NOMO-1 treated with DMSO at 0.1 percent for 48 hours (cell line): ENCODE results near the gene PSG3.
"Not testable (repeated sequence)": the region's sequence is repeated elsewhere in the genome, so short reads cannot be mapped to it uniquely, and the experiment has no call there.

Source experiments
- DNase-seq: peaks from one replicate; lab custom pipeline; 2025; ENCODE audit not compliant: unreplicated experiment; lab: John Stamatoyannopoulos, UW

The PSG3 gene

DNA sequence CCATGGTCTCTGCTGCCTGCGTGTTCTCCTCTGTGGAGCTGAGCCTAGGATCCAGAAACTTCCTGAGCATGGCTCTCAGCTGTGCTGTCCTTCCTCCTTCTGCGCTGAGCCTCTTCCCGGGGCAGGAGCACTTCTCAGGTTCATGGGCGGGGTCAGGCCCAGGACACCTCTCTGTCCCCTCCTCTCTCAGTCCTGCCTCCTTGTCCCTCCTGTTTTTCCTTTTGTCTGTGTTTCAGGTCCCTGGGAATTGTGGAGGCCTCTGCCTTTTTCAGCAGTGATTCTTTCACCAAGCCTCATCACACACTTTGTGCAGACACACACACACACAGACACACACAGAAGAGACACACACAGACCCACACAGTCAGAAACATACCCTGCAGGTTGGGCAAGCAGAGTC is at the start of gene PSG3:
Gene PSG3 (minus strand): TSS at position 101 of the 400 bp plus-strand sequence. CDS start 97 bp downstream, at position 4.
- not testable (repeated sequence) for DNase-seq

DNA sequence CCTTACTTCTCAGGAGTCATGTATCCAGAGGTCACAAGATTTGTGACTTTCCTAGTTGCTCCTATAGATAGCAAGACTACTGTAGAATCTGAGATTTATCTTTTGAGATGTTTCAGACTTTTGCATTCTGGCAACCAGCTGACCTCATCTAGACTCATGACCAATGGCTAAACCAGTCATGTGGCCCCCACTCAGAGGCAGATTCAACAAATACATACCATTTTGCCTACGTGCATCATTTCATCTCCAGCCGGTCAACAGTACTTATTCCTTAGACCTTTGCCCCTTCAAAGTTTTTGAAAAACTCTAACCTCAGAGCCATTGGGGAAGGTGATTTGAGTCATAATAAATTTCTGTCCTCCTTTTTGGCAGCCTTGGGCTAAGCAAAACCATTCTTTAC is 48.5 kb upstream of the PSG3 start:
- DNase-seq = not testable (repeated sequence)

DNA sequence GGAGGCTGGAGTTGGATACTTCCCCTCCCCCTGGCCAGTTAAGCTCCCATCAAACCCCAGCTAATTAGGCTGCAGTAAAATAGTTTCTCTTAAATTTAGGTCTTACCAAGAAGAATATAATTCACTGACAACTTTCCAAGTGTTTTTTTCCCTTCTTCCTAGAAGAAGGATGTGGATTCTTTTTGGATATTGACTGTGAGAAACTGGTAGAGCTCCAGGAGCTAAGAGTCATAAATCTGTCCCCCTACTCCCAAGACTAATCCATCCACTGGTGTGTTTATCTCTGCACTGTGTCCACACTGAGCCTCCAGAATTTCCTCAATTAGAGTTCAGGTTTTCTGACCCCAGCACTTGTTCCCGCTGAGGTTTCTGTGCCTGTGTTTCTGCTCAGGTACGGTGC is 47.5 kb upstream of the PSG3 start:
- DNase-seq = not testable (repeated sequence)

DNA sequence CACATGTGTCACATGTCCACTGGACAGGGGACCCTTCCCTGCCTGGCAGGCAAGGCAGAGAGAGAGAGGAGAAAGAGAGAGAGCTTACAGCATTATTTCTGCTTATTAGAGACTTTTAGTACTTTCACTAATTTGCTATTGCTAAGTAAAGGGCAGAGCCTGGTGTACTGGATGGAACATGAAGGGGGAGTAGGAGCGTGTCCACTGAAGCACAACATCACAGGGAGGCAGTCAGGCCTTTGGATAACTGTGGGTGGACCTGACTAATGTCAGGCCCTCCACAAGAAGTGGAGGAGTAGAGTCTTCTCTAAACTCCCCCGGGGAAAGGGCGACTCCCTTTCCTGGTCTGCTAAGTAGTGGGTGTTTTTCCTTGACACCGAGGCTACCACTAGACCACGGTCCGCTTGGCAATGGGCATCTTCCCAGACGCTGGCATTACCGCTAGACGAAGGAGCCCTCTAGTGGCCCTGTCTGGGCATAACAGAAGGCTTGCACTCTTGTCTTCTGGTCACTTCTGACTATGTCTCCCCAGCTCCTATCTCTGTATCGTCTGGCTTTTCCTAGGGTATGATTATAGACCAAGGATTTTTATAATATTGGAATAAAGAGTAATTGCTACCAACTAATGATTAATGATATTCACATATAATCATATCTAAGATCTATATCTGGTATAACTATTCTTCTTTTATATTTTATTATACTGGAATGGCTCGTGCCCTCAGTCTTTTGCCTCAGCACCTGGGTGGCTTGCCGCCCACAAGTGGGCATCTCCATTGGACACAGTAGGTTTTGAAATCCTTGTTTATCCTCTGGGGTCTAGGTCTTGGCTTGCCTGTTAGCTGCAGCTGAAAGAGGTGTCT is 36.7 kb upstream of the PSG3 start:
- DNase-seq = peak; percentile 17

DNA sequence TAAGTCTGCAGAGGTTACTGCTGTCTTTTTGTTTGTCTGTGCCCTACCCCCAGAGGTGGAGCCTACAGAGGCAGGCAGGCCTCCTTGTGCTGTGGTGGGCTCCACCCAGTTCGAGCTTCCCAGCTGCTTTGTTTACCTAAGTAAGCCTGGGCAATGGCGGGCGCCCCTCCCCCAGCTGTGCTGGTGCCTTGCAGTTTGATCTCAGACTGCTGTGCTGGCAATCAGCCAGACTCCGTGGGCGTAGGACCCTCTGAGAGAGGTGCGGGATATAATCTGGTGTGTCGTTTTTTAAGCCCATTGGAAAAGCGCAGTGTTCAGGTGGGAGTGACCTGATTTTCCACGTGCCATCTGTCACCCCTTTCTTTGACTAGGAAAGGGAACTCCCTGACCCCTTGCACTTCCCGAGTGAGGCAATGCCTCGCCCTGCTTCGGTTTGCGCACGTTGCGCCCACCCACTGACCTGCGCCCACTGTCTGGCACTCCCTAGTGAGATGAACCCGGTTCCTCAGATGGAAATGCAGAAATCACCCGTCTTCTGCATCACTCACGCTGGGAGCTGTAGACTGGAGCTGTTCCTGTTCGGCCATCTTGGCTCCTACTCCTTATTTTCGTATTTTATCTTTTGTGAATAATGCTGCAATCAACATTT is 34.4 kb upstream of the PSG3 start:
- DNase-seq = not testable (repeated sequence)

DNA sequence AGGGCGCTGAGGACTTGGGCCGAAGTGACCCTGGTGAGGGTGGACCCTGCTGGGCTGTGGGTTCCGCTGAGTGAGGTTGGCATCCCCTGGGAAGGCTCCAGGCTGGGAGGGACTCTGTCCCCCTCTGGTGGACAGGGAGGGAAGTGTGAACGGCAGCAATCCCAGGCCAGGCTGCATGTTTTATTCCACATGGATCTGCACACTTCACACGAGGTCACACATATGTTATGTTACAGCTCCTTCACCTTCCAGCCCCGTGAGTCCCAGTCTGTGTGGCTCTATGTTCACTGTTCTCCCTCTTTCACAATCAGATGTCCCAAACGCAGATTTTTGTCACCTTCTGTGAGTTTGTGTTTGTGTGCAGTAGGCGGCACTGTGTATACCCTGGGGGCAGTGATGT is 27.0 kb upstream of the PSG3 start:
- DNase-seq = not testable (repeated sequence)

- DNase-seq = not testable (repeated sequence)
Observed at GRCh38 chr19:42766871-42767270, 26.6 kb upstream of the PSG3 start.

GRCh38 chr19:42764836-42765235 is 24.6 kb upstream of the PSG3 start:
- no peak for DNase-seq

GRCh38 chr19:42762789-42763188 is 22.5 kb upstream of the PSG3 start:
- DNase-seq = no peak

DNA sequence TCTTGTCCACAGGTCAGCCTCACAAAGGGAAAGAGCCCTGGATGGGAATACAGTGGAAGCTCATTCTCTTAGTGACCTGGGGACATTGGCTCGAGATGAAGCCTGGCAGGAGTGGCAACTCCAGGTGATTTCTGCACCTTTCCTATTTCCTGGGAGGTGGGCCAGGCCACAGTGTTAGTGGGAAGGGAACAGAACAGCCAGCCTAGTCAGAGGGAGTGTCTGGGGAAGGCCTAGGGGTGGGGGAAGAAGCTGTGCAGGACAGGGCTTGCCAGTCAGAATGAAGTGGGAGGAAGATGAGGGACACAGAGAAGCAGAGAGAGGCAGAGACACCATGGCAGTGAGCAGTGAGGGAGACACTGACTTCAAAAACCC is 21.6 kb upstream of the PSG3 start:
- DNase-seq = not testable (repeated sequence)

DNA sequence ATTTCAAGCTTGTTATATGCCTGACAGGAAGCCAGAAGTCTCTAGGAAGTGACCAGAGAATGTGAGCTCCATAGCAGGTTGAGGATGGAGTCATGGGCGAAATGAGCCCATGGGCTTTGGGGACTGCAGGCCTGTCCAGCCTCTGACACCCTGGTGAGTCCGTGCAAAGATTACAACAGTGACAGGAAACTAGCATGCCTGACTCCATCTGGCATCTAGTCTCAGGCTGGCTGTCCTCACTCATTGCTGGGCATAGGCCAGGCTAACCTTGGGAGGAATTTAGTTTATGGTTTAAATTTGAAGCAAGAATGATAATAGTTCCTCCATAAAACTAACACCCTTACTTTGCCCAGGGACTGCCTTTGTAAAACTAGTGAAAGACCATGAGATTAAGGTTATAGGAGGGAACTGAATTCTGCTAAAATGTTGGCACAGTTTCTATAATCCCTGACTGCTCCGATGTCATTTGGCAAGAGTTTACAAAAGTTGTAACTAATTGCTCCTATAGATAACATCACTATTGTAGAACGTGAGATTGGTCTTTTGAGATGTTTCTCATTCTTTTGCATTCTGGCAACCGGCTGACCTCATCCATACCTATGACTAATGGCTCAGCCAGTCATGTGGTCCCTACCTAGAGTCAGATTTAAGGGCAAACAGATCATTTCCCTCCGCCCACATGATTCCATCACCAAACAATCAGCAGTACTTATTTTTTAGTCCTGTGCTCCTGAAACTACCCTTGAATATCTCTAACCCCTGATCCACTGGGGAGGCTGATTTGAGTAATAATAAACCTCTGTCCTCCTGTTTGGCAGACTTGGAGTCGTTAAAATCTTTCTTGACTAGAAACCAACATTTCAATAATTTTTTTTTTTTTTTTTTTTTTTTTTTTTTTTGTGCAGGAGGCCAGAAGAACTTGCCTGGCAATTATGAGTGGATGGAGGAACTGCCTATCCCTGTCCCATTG is 21.0 kb upstream of the PSG3 start:
- not testable (repeated sequence) for DNase-seq

DNA sequence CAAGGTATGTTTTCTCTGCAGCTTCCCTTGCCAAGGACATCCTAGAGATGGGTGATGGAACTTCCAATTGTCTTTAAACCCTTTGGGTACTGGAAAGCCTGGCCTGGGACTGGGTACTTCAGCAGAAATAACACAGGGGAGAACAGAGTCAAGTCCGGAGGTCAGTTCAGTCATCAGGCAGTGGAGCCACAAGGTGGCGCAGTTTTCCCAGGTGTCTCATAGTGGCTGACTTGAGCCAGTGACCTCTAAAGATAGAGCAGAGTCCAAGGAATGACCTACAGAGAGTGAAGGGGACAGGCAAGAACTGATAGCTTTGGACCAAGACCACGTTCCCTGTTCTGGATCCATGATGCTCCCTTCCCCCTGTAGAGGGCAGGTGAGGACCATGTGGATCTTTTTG is 18.4 kb upstream of the PSG3 start:
- DNase-seq = not testable (repeated sequence)

- not testable (repeated sequence) for DNase-seq
Observed at GRCh38 chr19:42752246-42752645, 12.0 kb upstream of the PSG3 start.

DNA sequence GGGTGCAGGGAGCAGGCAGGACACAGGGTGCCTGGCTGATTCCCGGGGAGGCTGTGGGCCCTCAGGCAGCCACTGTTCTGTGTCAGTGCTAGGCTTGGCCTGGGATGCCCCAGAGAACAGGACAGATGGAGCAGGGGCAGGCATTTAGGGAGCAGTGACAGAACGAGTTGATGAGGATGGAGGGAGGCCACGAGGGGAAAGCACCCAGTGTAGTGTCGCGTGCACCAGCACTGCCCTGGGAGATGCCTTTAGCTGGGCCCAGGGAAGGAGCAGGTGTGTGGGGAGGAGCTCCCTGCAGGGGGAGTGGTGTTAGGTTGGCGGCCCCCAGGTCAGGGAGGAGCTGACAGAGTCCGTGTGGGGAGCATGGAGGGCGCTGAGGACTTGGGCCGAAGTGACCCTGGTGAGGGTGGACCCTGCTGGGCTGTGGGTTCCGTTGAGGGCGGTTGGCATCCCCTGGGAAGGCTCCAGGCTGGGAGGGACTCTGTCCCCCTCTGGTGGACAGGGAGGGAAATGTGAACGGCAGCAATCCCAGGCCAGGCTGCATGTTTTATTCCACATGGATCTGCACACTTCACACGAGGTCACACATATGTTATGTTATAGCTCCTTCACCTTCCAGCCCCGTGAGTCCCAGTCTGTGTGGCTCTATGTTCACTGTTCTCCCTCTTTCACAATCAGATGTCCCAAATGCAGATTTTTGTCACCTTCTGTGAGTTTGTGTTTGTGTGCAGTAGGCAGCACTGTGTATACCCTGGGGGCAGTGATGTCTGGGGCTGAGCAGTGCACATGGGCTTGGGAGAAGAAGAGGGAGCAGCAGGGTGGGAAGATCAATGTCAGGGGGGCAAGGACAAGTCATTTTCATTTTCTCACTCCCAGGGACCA is 1.7 kb upstream of the PSG3 start:
- not testable (repeated sequence) for DNase-seq

- DNase-seq = not testable (repeated sequence)
Observed at GRCh38 chr19:42737581-42738011, 2.7 kb downstream of the PSG3 start.

DNA sequence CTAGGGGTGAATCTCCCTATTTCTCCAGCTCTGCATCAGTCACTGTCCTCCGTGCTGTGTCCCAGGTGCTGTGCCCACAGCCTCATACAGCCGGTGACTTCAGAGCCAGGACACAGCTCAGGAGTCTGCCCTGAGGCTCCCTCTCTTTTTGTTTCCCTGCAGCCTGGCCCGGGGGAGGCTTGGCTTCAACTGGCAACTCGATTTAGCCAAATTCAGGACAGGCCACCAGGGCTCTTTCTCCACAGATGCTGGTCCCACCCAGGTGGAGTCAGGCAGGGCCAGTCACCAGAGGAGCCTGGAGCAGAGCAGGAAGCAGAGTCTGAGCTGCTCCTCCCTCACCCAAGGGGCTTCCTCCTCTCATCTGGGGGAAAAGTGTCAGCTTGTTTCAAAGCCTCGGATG is 11.9 kb downstream of the PSG3 start:
- DNase-seq = not testable (repeated sequence)

DNA sequence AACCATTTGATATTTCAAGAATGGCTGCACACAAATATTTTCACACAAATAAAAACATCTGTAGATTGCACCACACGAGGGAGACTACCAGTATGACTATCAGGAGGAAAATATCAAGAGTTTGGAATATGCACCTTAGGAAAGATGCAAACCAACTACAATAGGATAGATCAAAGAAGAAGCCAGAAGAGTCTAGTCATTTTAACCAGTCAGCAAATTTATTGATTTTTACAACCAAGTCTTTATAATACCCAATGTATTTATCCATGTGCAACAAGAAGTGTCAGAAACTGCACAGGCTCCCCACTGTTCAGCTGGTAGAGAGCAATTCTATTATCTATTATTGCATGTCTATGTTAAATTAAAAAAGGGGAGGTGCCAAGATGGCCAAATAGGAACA is 26.3 kb downstream of the PSG3 start:
- DNase-seq = not testable (repeated sequence)

- DNase-seq = not testable (repeated sequence)
Observed at GRCh38 chr19:42712753-42713152, 27.5 kb downstream of the PSG3 start.

GRCh38 chr19:42710986-42711385 is 29.3 kb downstream of the PSG3 start:
- DNase-seq = not testable (repeated sequence)

DNA sequence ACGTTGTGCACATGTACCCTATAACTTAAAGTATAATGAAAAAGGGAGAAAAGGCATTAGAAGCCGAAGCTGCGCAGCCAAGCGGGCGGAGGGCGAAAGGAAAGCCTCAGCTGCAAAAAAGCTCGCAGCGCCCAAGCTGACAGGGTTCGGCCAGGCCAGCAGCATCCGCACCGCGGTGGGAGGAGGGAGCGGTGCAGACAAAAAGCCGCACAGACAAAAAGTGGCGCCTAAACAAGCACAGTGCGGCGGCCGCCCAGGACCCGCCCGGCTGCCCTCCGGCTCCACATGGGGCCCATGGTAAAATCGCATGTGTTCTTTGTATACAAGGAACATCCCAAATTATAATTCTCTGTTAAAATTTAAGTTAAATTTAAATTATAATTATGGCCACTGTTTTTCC is 42.4 kb downstream of the PSG3 start:
- DNase-seq = no peak
